NCI-H748 treated with DMSO at 0.1 percent for 48 hours (cell line): ENCODE results near the gene ENKD1.

Source experiments
- DNase-seq: peaks from one replicate; lab custom pipeline; 2025; lab: John Stamatoyannopoulos, UW

The ENKD1 gene

GRCh38 chr16:67648764-67649407 is 17.7 kb downstream of the ENKD1 start:
- no peak for DNase-seq

GRCh38 chr16:67648088-67648763 is 18.3 kb downstream of the ENKD1 start:
- no peak for DNase-seq

- DNase-seq = no peak
These were observed 18.9 kb downstream of the ENKD1 start for GRCh38 chr16:67647681-67648080.

GRCh38 chr16:67647111-67647651 is 19.4 kb downstream of the ENKD1 start:
- DNase-seq = no peak

GRCh38 chr16:67645397-67646121 is 21.0 kb downstream of the ENKD1 start:
- DNase-seq = no peak

GRCh38 chr16:67644038-67644437 is 22.5 kb downstream of the ENKD1 start:
- no peak for DNase-seq

GRCh38 chr16:67641779-67642708 is 24.5 kb downstream of the ENKD1 start:
- no peak for DNase-seq

- no peak for DNase-seq
These were observed 28.9 kb downstream of the ENKD1 start for GRCh38 chr16:67637625-67638024.

- no peak for DNase-seq
These were observed 29.8 kb downstream of the ENKD1 start for GRCh38 chr16:67636713-67637112.

GRCh38 chr16:67632415-67633172 is 34.0 kb downstream of the ENKD1 start:
- DNase-seq = no peak

- no peak for DNase-seq
These were observed 38.3 kb downstream of the ENKD1 start for GRCh38 chr16:67628216-67628615.

GRCh38 chr16:67613808-67614207 is 52.7 kb downstream of the ENKD1 start:
- DNase-seq = no peak
